GM12874 (cell line): ENCODE data around the gene SPIRE1.

Experiments used
- CTCF ChIP-seq: IDR thresholded peaks from 2 replicates; pipeline ENCODE4 v1.5.1; 2011; ENCODE audit warnings: low read depth, mild to moderate bottlenecking, control low read depth, low read length, moderate library complexity; ENCODE audit not compliant: insufficient read depth

The SPIRE1 gene

GRCh38 chr18:12401881-12402280 lies 256.0 kb downstream of the SPIRE1 start:
- no peak for TF ChIP-seq CTCF

GRCh38 chr18:12399231-12399630 lies 258.7 kb downstream of the SPIRE1 start:
- TF ChIP-seq CTCF = no peak

GRCh38 chr18:12398625-12399024 lies 259.3 kb downstream of the SPIRE1 start:
- no peak for TF ChIP-seq CTCF

- TF ChIP-seq CTCF = no peak
Observed at GRCh38 chr18:12397793-12398192, 260.1 kb downstream of the SPIRE1 start.

- no peak for TF ChIP-seq CTCF
Observed at GRCh38 chr18:12397254-12397653, 260.7 kb downstream of the SPIRE1 start.
